Measurements from ENCODE around the gene TRIOBP. TPM values are rescaled to one million over a fixed set of nuclear protein-coding genes. Genes with fewer than 3 reads are reported as not detected.

TRIOBP gene
- total and polyA plus RNA-seq, 3 experiments from 2014 or later = 13.6 to 26.7 (median 26.1) TPM

DNA sequence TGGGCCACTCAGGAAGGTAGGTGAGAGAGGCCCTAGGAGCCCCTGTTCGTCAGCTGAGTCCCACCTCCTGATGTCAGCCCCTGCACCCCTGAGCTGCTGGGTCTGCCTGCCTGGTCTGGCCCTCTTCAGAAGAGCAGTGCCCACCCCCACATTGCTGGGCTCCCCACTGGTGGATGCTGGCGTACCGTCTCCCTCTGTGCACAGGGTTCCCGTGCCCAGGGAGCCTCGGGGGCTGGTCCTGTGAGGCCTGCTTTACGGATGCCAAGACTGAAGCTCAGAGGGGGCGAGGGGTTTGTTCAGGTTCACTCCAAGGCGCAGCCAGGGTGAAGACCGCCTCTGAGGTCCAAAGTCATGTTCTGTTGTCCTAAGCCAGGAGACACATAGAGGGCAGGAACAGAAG lies 66.2 kb downstream of the TRIOBP start:
- H3K9me3 ChIP-seq (ENCODE audit: low read length) = no peaks in the 10 kb centered on the region
- Mint-ChIP-seq H3K9me3 (no peaks in the 10 kb centered on the region), H3K27ac (no peak overlapping the region), H3K4me3 (no peak overlapping the region), H3K36me3 (peaks cover 0 to 49% (median 9%) of the 10 kb centered on the region in 3 donors), H3K4me1 (peaks cover 0 to 2% (median 0%) of the 10 kb centered on the region in 3 donors), H3K27me3 (no peaks in the 10 kb centered on the region)
- no peak overlapping the region for H3K27ac ChIP-seq (ENCODE audit: low read depth, low read length)
- POLR2A ChIA-PET = no interaction called here
- H3K27me3 ChIP-seq (ENCODE audit: insufficient read depth, low read length, poor library complexity, severe bottlenecking) = no peaks in the 10 kb centered on the region
- CTCF ChIA-PET = no interaction called here
- DNase-seq = no peak
- no peaks in the 10 kb centered on the region for H3K4me1 ChIP-seq (ENCODE audit: insufficient read depth, low read length)
- peaks cover 4% of the 10 kb centered on the region for H3K36me3 ChIP-seq (ENCODE audit: insufficient read depth, low read length)
- H3K4me3 ChIP-seq (ENCODE audit: low read length) = no peak overlapping the region

- H3K4me3 ChIP-seq (ENCODE audit: low read length) = no peak overlapping the region
- H3K9me3 Mint-ChIP-seq = no peaks in the 10 kb centered on the region
- no peaks in the 10 kb centered on the region for H3K4me1 Mint-ChIP-seq
- no peak overlapping the region for H3K4me3 Mint-ChIP-seq
- peaks cover 0 to 48% (median 6%) of the 10 kb centered on the region in 3 donors for H3K36me3 Mint-ChIP-seq
- H3K27me3 Mint-ChIP-seq = no peaks in the 10 kb centered on the region
- H3K27ac Mint-ChIP-seq = peak overlapping the region in 1 of 8 donors; percentile 6
- ChIA-PET POLR2A (no interaction called here), CTCF (no interaction called here)
- no peaks in the 10 kb centered on the region for H3K9me3 ChIP-seq (ENCODE audit: low read length)
- peaks cover 6% of the 10 kb centered on the region for H3K36me3 ChIP-seq (ENCODE audit: insufficient read depth, low read length)
- no peak overlapping the region for H3K27ac ChIP-seq (ENCODE audit: low read depth, low read length)
- no peak for DNase-seq
- no peaks in the 10 kb centered on the region for H3K4me1 ChIP-seq (ENCODE audit: insufficient read depth, low read length)
- H3K27me3 ChIP-seq (ENCODE audit: insufficient read depth, low read length, poor library complexity, severe bottlenecking) = no peaks in the 10 kb centered on the region
These were observed 66.8 kb downstream of the TRIOBP start for GRCh38 chr22:37763652-37764051.

DNA sequence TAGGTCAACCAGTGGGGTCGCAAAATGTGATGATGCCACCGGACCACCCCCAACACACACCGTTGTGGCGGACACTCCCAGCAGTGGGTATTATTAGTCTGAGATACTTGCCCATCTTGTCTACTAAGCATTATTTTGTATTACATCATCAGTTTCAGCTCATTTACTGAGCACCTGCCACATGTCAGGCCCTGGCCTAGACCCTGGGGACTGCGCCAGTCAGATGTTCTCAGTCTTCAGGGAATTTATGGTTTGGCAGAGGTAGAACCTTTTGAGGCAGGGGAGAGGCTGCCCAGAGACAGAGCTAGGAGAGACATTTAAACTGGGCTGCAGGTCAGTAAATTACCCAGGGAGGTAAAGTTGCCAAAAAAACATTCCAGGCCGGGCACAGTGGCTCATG lies 67.8 kb downstream of the TRIOBP start:
- Histone ChIP-seq H3K4me1 (ENCODE audit: insufficient read depth, low read length) (no peaks in the 10 kb centered on the region), H3K9me3 (ENCODE audit: low read length) (no peaks in the 10 kb centered on the region), H3K27ac (ENCODE audit: low read depth, low read length) (no peak overlapping the region), H3K27me3 (ENCODE audit: insufficient read depth, low read length, poor library complexity, severe bottlenecking) (no peaks in the 10 kb centered on the region), H3K4me3 (ENCODE audit: low read length) (no peak overlapping the region), H3K36me3 (ENCODE audit: insufficient read depth, low read length) (peaks cover 6% of the 10 kb centered on the region)
- H3K36me3 Mint-ChIP-seq = peaks cover 0 to 42% (median 6%) of the 10 kb centered on the region in 3 donors
- H3K4me1 Mint-ChIP-seq = no peaks in the 10 kb centered on the region
- ChIA-PET POLR2A (no interaction called here), CTCF (no interaction called here)
- no peaks in the 10 kb centered on the region for H3K9me3 Mint-ChIP-seq
- no peak overlapping the region for H3K4me3 Mint-ChIP-seq
- DNase-seq = no peak
- no peaks in the 10 kb centered on the region for H3K27me3 Mint-ChIP-seq
- H3K27ac Mint-ChIP-seq = no peak overlapping the region

DNA sequence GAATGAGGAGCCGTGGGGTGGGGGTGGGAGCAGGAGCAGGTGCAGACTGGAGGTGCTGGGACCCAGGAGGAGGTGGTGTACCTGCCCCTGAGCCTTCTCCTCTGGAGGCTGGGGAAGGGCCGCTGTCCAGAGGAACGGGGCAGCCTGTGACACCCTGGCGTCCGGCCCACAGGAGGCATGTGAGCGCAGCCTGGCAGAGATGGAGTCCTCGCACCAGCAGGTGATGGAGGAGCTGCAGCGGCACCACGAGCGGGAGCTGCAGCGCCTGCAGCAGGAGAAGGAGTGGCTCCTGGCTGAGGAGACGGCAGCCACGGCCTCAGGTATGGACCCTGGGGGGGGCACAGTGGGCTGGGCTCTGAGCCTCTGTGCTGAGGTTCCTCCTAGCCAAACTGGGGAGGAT lies 68.7 kb downstream of the TRIOBP start:
- Histone ChIP-seq H3K4me1 (ENCODE audit: insufficient read depth, low read length) (no peaks in the 10 kb centered on the region), H3K27ac (ENCODE audit: low read depth, low read length) (no peak overlapping the region), H3K4me3 (ENCODE audit: low read length) (no peak overlapping the region), H3K9me3 (ENCODE audit: low read length) (no peaks in the 10 kb centered on the region), H3K27me3 (ENCODE audit: insufficient read depth, low read length, poor library complexity, severe bottlenecking) (no peaks in the 10 kb centered on the region), H3K36me3 (ENCODE audit: insufficient read depth, low read length) (peaks cover 6% of the 10 kb centered on the region)
- no peak for DNase-seq
- no peaks in the 10 kb centered on the region for H3K27me3 Mint-ChIP-seq
- H3K36me3 Mint-ChIP-seq = peaks cover 0 to 37% (median 3%) of the 10 kb centered on the region in 3 donors
- CTCF ChIA-PET = no interaction called here
- no peaks in the 10 kb centered on the region for H3K9me3 Mint-ChIP-seq
- POLR2A ChIA-PET = no interaction called here
- no peak overlapping the region for H3K27ac Mint-ChIP-seq
- H3K4me1 Mint-ChIP-seq = no peaks in the 10 kb centered on the region
- H3K4me3 Mint-ChIP-seq = no peak overlapping the region

DNA sequence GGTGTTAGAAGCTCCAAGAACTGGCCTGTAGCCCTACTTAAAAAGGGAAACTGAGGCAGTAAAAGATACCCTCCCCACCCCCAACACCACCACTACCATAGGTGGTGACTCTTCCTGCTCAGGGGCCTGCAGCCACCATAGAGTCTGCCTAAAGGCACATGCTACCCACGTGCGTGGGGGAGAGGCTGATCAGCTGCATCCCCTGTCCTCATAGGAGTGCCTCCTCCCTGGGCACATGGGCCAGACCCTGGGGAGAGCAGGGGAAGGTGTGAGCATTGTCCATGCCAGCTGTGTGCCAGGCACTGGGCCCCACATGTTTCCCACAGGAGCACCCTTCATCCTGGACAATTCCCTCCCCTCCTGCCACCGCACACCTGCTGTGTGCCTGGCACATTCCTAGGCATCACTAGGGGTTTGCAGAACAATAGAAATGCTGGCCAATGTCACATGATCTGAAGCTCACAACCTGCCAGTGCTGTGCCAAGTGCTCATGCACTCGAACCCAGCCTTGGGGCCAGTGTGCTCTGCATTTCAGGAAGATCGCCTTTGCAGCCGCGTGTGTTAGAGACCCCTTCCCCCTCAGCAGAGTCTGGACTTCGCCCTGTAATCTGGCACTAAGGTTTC lies 69.2 kb downstream of the TRIOBP start:
- ChIA-PET CTCF (no interaction called here), POLR2A (no interaction called here)
- no peaks in the 10 kb centered on the region for H3K4me1 Mint-ChIP-seq
- H3K4me3 Mint-ChIP-seq = no peak overlapping the region
- peaks cover 0 to 38% (median 3%) of the 10 kb centered on the region in 3 donors for H3K36me3 Mint-ChIP-seq
- no peaks in the 10 kb centered on the region for H3K27me3 ChIP-seq (ENCODE audit: insufficient read depth, low read length, poor library complexity, severe bottlenecking)
- H3K4me3 ChIP-seq (ENCODE audit: low read length) = no peak overlapping the region
- no peak for DNase-seq
- H3K9me3 Mint-ChIP-seq = no peaks in the 10 kb centered on the region
- no peaks in the 10 kb centered on the region for H3K9me3 ChIP-seq (ENCODE audit: low read length)
- H3K27ac ChIP-seq (ENCODE audit: low read depth, low read length) = no peak overlapping the region
- peaks cover 6% of the 10 kb centered on the region for H3K36me3 ChIP-seq (ENCODE audit: insufficient read depth, low read length)
- H3K4me1 ChIP-seq (ENCODE audit: insufficient read depth, low read length) = no peaks in the 10 kb centered on the region
- no peak overlapping the region for H3K27ac Mint-ChIP-seq
- H3K27me3 Mint-ChIP-seq = no peaks in the 10 kb centered on the region

DNA sequence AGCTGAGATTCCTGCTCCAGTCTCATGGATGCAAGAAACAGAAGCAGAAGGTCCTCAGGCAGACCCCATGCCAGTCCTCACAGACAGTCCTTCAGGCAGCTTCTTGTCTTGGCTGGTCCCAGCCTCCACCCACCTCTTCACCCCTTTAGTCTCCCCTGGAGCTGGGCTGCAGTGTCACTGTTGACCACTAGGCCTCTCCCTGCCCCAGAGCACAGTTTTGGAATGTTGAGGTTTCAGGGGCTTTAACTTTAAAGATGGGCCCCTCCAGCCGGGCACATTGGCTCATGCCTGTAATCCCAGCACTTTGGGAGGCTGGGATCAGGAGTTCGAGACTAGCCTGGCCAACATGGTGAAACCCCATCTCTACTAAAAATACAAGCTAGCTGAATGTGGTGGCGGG lies 71.4 kb downstream of the TRIOBP start:
- Mint-ChIP-seq H3K4me3 (no peak overlapping the region), H3K4me1 (no peaks in the 10 kb centered on the region), H3K9me3 (no peaks in the 10 kb centered on the region), H3K27ac (no peak overlapping the region), H3K27me3 (no peaks in the 10 kb centered on the region), H3K36me3 (peaks cover 0 to 47% (median 5%) of the 10 kb centered on the region in 3 donors)
- Histone ChIP-seq H3K27ac (ENCODE audit: low read depth, low read length) (no peak overlapping the region), H3K9me3 (ENCODE audit: low read length) (no peaks in the 10 kb centered on the region), H3K4me1 (ENCODE audit: insufficient read depth, low read length) (no peaks in the 10 kb centered on the region), H3K4me3 (ENCODE audit: low read length) (no peak overlapping the region), H3K36me3 (ENCODE audit: insufficient read depth, low read length) (peaks cover 6% of the 10 kb centered on the region), H3K27me3 (ENCODE audit: insufficient read depth, low read length, poor library complexity, severe bottlenecking) (no peaks in the 10 kb centered on the region)
- CTCF ChIA-PET = interaction anchor here (1.5 kb wide), 1 partner anchor 106 kb away, joined by 4 read pairs; no protein-coding TSS in a partner anchor
- POLR2A ChIA-PET = no interaction called here
- no peak for DNase-seq

DNA sequence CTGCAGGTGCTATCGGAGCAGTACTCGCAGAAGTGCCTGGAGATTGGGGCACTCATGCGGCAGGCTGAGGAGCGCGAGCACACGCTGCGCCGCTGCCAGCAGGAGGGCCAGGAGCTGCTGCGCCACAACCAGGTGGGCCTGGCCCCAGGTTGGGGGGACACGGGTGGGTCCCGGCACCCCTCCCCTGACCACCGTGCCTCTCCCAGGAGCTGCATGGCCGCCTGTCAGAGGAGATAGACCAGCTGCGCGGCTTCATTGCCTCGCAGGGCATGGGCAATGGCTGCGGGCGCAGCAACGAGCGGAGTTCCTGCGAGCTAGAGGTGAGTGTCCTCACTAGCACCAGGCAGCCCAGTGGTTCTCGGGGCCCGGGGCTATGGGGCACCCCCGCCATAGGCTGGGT lies 72.2 kb downstream of the TRIOBP start:
- Mint-ChIP-seq H3K36me3 (peaks cover 0 to 46% (median 7%) of the 10 kb centered on the region in 3 donors), H3K27me3 (no peaks in the 10 kb centered on the region)

GRCh38 chr22:37771081-37771480 lies 74.2 kb downstream of the TRIOBP start:
- ChIA-PET POLR2A (no interaction called here), CTCF (no interaction called here)
- Mint-ChIP-seq H3K4me1 (no peaks in the 10 kb centered on the region), H3K9me3 (no peaks in the 10 kb centered on the region), H3K27me3 (no peaks in the 10 kb centered on the region), H3K27ac (peak overlapping the region in 1 of 8 donors; percentile 72), H3K36me3 (peaks cover 0 to 41% (median 5%) of the 10 kb centered on the region in 3 donors), H3K4me3 (no peak overlapping the region)
- no peaks in the 10 kb centered on the region for H3K27me3 ChIP-seq (ENCODE audit: insufficient read depth, low read length, poor library complexity, severe bottlenecking)
- DNase-seq = no peak
- H3K9me3 ChIP-seq (ENCODE audit: low read length) = no peaks in the 10 kb centered on the region
- no peak overlapping the region for H3K4me3 ChIP-seq (ENCODE audit: low read length)
- no peaks in the 10 kb centered on the region for H3K4me1 ChIP-seq (ENCODE audit: insufficient read depth, low read length)
- no peak overlapping the region for H3K27ac ChIP-seq (ENCODE audit: low read depth, low read length)
- peaks cover 6% of the 10 kb centered on the region for H3K36me3 ChIP-seq (ENCODE audit: insufficient read depth, low read length)

More for the DNA sequence above, 72.2 kb downstream of the TRIOBP start:
- Histone ChIP-seq H3K36me3 (ENCODE audit: insufficient read depth, low read length) (peaks cover 6% of the 10 kb centered on the region), H3K27ac (ENCODE audit: low read depth, low read length) (no peak overlapping the region), H3K27me3 (ENCODE audit: insufficient read depth, low read length, poor library complexity, severe bottlenecking) (no peaks in the 10 kb centered on the region), H3K4me1 (ENCODE audit: insufficient read depth, low read length) (no peaks in the 10 kb centered on the region), H3K9me3 (ENCODE audit: low read length) (no peaks in the 10 kb centered on the region), H3K4me3 (ENCODE audit: low read length) (no peak overlapping the region)
- Mint-ChIP-seq H3K27ac (no peak overlapping the region), H3K4me1 (no peaks in the 10 kb centered on the region), H3K4me3 (no peak overlapping the region), H3K9me3 (no peaks in the 10 kb centered on the region)
- ChIA-PET POLR2A (interaction anchor here (0.7 kb wide), 1 partner anchor 184 kb away, joined by 5 read pairs; no protein-coding TSS in a partner anchor), CTCF (interaction anchor here (1.5 kb wide), 1 partner anchor 107 kb away, joined by 4 read pairs; no protein-coding TSS in a partner anchor)
- no peak for DNase-seq

Data from CD8-positive, alpha-beta memory T cell (primary cell).